Activated naive CD8-positive, alpha-beta T cell (primary cell): ENCODE results near the gene RAB5A.
"Not testable (repeated sequence)": the region's sequence is repeated elsewhere in the genome, so short reads cannot be mapped to it uniquely, and the experiment has no call there.

Experiments used
- H3K27ac Mint-ChIP-seq: one replicate; pipeline ENCODE4 v1.8.0; 2021; ENCODE audit warnings: mixed read lengths
- H3K27me3 Mint-ChIP-seq: one replicate; pipeline ENCODE4 v1.8.0; 2021; ENCODE audit warnings: mixed read lengths
- H3K36me3 Mint-ChIP-seq: one replicate; pipeline ENCODE4 v1.8.0; 2021; ENCODE audit warnings: mixed read lengths
- H3K4me1 Mint-ChIP-seq: one replicate; pipeline ENCODE4 v1.8.0; 2021; ENCODE audit warnings: low read depth, mixed read lengths
- H3K4me3 Mint-ChIP-seq: one replicate; pipeline ENCODE4 v1.8.0; 2021; ENCODE audit warnings: mild to moderate bottlenecking, mixed read lengths
- H3K9me3 Mint-ChIP-seq: one replicate; pipeline ENCODE4 v1.8.0; 2021; ENCODE audit warnings: low read depth, mixed read lengths

Gene RAB5A, protein sequence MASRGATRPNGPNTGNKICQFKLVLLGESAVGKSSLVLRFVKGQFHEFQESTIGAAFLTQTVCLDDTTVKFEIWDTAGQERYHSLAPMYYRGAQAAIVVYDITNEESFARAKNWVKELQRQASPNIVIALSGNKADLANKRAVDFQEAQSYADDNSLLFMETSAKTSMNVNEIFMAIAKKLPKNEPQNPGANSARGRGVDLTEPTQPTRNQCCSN

DNA sequence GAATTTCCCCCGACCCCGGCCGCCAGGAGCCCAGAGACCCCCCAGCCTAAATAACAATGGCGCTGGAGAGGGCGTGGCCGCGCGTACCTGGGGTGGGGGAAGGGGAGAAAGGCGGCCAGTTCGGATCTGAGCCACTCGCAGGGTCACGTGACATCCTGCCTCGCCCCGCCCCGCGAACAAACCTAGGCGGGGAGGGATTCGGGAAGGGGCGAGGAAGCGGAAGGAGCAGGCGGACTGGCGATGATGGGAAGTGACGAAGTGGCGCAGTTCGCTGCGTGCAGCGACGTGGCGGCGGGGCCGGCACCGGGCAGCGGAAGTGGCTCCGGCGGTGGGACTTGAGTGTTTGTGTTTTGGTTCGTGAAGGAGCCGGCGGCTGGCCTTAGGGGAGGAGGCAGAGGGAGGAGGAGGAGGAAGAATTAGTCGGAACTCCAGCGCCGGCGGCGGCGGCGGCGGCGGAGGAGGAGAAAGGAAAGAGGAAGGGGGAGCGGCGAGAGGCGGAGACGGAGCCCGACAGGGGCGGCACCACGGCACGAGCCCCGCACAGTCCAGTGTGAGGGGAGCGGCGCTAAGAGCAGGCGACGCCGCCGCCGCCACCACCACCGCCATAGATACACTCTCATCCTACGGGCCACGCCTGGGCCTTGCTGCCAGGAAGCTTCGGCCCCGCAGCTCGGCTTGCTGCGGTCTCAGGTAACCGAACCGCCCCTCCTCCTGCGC, at the start of gene RAB5A:
Gene RAB5A, plus strand, starts transcription at position 266 of the 717 bp plus-strand sequence. CDS start 3,802 bp downstream, outside the sequence.
- Mint-ChIP-seq H3K27me3 (no peaks in the 10 kb centered on the region), H3K4me1 (peaks cover 50% of the 10 kb centered on the region), H3K9me3 (no peaks in the 10 kb centered on the region)

DNA sequence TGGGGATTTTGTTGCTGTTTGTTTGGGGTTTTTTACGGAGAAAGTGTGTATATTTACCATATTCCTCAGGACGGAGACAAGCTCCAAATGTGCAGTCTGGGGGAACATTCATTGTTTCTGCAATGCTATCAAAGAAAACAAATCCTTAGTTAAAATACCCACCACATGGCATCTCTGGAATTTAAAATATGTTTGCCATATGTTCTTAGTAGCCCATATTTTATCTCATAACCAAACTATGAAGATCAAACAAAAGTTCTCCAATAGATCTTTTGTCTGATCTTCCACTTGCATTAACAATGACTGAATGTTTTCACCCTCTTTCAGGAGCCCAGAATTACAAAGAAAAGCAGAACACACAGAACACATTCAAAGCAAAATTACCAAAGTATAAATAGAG, 48.2 kb upstream of the RAB5A start:
- Mint-ChIP-seq H3K9me3 (no peaks in the 10 kb centered on the region), H3K4me3 (no peak overlapping the region), H3K36me3 (no peaks in the 10 kb centered on the region), H3K27ac (no peak overlapping the region), H3K27me3 (no peaks in the 10 kb centered on the region), H3K4me1 (no peaks in the 10 kb centered on the region)

More for the DNA sequence above, at the start of gene RAB5A:
- Mint-ChIP-seq H3K4me3 (peak within 1 kb of the TSS; percentile 95), H3K36me3 (peaks cover 3% of the 10 kb centered on the region), H3K27ac (peak within 1 kb of the TSS; percentile 98)

DNA sequence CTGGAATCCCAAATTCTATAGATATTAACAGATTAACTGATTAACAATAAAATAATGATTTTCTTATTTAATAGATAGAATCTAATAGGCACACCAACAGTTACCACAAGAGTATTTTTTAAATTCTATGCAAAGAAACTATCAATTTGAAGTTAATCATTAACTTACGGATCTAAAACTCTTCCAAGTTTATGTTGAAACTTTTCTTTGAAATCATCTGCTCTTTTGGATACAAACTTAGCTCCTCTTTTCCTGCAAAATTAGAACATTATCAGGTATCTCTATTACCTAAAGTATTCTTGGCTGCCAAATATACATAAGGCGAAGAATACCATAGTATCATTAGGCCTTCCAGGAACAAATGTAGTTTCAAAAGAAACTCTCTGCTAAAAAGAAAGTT, 47.6 kb upstream of the RAB5A start:
- H3K4me1 Mint-ChIP-seq = no peaks in the 10 kb centered on the region
- no peak overlapping the region for H3K27ac Mint-ChIP-seq
- no peaks in the 10 kb centered on the region for H3K36me3 Mint-ChIP-seq
- H3K27me3 Mint-ChIP-seq = no peaks in the 10 kb centered on the region
- H3K4me3 Mint-ChIP-seq = no peak overlapping the region
- H3K9me3 Mint-ChIP-seq = no peaks in the 10 kb centered on the region

DNA sequence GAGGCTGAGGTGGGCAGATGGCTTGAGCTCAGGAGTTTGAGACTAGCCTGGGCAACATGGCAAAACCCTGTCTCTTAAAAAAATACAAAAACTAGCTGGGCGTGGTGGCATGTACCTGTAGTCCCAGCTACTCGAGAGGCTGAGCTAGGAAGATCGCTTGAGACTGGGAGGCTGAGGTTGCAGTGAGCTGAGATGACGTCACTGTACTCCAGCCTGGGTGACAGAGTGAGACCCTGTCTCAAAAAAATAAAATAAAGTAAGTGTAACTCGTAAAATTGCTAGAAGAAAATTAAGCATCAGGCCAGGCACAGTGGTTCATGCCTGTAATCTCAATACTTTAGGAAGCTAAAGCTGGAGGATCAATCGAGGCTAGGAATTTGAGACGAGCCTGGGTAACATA, 47.1 kb upstream of the RAB5A start:
- not testable (repeated sequence) for H3K4me3 Mint-ChIP-seq, H3K9me3 Mint-ChIP-seq, H3K4me1 Mint-ChIP-seq, H3K36me3 Mint-ChIP-seq, H3K27me3 Mint-ChIP-seq, H3K27ac Mint-ChIP-seq

DNA sequence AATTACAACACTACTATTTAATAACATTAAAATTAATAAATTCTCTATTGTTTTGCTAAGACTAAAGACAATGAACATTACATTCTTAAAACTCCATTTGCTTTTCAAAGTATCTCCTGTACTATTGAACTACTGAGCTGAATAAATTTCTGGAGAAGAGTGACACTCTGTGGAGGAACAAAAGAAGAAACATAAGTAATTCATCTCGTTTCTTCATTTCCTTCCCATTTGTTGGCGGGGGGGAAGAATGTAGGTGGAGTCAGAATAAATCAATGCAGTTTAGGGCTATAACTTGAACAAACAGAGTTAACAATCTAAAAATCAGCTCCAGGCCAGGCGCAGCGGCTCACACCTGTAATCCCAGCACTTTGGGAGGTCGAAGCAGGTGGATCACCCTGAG, 45.6 kb upstream of the RAB5A start:
- H3K4me3 Mint-ChIP-seq = no peak overlapping the region
- H3K4me1 Mint-ChIP-seq = no peaks in the 10 kb centered on the region
- H3K9me3 Mint-ChIP-seq = peaks cover 2% of the 10 kb centered on the region
- no peak overlapping the region for H3K27ac Mint-ChIP-seq
- H3K36me3 Mint-ChIP-seq = no peaks in the 10 kb centered on the region
- no peaks in the 10 kb centered on the region for H3K27me3 Mint-ChIP-seq

DNA sequence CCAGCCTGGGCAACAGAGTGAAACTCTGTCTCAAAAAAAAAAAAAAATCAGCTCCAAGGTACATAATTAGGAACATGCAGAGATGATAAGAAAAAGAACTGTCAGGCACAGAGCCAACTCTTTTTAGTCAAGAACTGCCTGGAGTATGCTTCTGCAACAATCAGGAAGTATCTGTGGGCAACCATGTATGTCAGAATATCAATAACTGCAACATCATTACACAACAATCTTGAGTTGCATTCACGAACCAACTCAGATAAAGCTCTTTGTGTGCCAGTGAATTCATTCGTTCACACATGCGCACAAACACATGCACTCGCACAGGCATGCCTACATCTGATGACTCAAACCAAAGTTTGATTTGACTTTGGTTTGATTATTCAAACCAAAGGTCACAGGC, 45.0 kb upstream of the RAB5A start:
- Mint-ChIP-seq H3K27me3 (no peaks in the 10 kb centered on the region), H3K9me3 (peaks cover 4% of the 10 kb centered on the region), H3K36me3 (no peaks in the 10 kb centered on the region), H3K27ac (no peak overlapping the region), H3K4me1 (no peaks in the 10 kb centered on the region), H3K4me3 (no peak overlapping the region)

DNA sequence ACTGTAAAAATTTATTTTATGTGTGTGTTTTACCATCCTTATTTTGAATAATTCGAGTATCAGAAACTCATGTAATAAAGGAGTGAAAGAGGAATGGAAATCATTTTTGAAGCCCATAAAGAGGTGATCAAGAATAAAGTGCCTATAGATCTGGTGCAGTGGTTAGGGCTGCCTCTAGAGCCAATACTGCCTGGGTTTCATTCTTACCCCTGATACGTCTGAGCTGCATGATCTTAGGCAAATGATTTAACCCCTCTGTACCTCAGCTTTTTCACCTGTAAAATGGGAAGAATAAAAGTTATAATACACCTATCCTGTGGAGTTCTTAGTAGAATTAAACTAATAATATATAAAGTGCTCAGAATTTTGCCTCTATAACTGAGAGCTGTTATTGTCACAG, 43.2 kb upstream of the RAB5A start:
- H3K27ac Mint-ChIP-seq = no peak overlapping the region
- no peaks in the 10 kb centered on the region for H3K4me1 Mint-ChIP-seq
- no peaks in the 10 kb centered on the region for H3K27me3 Mint-ChIP-seq
- H3K36me3 Mint-ChIP-seq = no peaks in the 10 kb centered on the region
- H3K9me3 Mint-ChIP-seq = peaks cover 4% of the 10 kb centered on the region
- H3K4me3 Mint-ChIP-seq = no peak overlapping the region

DNA sequence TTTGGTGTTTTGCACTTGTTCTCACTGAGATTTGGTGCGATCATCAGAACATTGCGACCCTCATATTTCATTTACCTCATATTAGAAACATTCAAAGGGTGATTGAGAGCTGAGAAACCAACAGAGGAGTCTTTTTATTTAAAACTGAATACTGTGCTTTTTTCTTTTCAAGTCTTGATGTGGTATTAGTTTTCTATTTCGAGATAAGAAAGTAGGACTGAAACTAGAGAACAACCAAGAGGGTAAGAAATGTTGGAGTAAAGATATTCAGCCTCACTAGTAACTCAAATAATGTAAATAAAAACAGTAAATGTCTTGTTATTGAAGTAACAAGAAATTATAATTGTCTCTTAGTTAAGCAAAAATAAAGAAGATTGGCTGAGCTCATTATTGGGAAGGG, 39.4 kb upstream of the RAB5A start:
- peaks cover 6% of the 10 kb centered on the region for H3K36me3 Mint-ChIP-seq
- H3K27ac Mint-ChIP-seq = no peak overlapping the region
- no peaks in the 10 kb centered on the region for H3K27me3 Mint-ChIP-seq
- peaks cover 8% of the 10 kb centered on the region for H3K9me3 Mint-ChIP-seq
- H3K4me3 Mint-ChIP-seq = no peak overlapping the region
- no peaks in the 10 kb centered on the region for H3K4me1 Mint-ChIP-seq

DNA sequence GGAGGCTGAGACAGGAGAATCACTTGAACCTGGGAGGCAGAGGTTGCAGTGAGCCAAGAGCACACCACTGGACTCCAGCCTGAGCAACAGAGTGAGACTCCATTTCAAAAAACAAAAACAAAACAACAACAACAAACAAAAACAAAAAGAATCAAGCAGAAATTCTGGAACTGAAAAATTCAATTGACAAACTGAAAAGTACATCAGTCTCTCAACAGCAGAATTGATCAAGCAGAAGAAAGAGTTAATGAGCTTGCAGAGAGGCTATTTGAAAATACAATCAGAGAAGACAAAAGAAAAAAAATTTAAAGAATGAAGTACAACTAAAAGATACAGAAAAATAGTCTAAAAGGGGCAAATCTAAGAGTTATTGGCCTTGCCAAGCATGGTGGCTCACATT, 35.4 kb upstream of the RAB5A start:
- Mint-ChIP-seq H3K9me3 (peaks cover 9% of the 10 kb centered on the region), H3K27ac (no peak overlapping the region), H3K36me3 (peaks cover 9% of the 10 kb centered on the region), H3K4me3 (no peak overlapping the region), H3K27me3 (no peaks in the 10 kb centered on the region), H3K4me1 (no peaks in the 10 kb centered on the region)

DNA sequence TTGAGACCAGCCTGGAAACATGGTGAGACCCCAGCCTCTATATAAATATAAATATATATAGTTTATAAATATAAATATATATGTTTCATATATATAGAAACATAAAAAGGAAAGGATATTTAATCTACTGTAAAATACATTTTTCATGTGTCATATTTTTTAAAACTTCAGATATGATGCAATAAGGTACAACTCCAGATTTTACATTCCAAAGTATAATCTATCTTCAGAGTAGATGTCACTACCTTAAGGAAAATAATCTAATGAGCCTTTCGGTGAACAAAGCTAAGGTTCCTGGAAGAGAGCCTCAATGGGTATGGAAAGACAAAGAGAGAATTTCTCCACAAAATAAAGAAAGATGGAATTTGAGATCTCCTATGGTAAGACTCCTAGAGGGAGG, 29.7 kb upstream of the RAB5A start:
- peaks cover 4% of the 10 kb centered on the region for H3K9me3 Mint-ChIP-seq
- H3K27ac Mint-ChIP-seq = no peak overlapping the region
- H3K36me3 Mint-ChIP-seq = peaks cover 2% of the 10 kb centered on the region
- H3K4me3 Mint-ChIP-seq = no peak overlapping the region
- no peaks in the 10 kb centered on the region for H3K27me3 Mint-ChIP-seq
- no peaks in the 10 kb centered on the region for H3K4me1 Mint-ChIP-seq

DNA sequence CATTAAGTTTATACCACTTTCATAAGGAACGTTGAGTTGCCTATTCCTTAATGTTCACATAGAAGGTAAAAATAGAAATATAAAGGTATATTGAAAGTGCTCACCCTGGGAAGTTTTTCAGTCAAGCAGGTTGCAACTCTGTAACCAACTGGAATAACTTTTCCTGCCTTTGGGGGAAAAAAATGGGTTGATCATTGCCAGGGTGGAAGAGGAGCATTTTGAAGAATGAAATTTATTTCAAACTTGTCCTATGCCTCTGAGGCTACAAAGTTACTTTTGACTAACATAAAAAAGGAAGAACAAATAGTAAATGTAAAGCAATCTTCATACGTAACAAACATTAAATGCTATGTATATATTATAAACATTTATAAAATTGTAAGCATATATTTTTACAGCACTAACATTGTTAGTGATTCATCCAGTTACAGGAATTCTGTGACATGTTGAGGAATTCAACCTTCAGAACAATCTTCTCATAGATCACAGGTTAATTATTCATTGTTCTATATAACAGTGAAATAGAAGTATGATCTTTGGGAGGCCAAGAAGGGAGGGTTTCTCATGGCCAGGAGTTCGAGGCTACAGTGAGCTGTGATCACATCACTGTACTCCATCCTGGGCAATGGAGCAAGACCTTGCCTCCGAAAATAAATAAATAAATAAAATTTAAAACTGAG, 26.4 kb upstream of the RAB5A start:
- Mint-ChIP-seq H3K4me1 (no peaks in the 10 kb centered on the region), H3K36me3 (no peaks in the 10 kb centered on the region), H3K27me3 (no peaks in the 10 kb centered on the region), H3K4me3 (no peak overlapping the region), H3K27ac (no peak overlapping the region), H3K9me3 (no peaks in the 10 kb centered on the region)

DNA sequence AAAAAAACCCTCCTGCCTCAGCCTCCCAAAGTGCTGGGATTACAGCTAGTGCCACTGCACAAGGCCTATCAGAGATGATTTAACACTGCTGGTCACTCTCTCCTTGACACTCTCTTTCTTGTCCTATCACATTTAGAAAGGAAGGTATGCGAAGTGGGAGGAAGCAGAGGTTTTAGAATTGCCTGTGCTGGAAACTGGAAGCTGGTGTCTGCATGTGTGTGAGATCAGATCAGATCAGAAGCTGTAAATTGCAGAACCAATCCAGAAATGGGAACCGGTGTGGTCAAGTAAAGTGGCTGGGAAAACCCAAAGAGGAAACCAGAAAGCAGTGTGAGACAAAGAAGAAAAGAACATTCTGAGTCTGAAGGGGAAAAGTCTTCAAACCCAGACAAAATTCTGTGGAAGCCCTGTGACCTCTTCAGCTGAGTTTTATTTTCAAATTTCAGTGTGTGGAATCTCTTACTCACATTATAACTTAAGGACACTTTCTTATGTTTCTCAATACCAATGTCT, 15.7 kb upstream of the RAB5A start:
- Mint-ChIP-seq H3K36me3 (peaks cover 3% of the 10 kb centered on the region), H3K4me3 (no peak overlapping the region), H3K9me3 (no peaks in the 10 kb centered on the region), H3K27ac (peak overlapping the region; percentile 84), H3K27me3 (peaks cover 9% of the 10 kb centered on the region), H3K4me1 (peaks cover 18% of the 10 kb centered on the region)

DNA sequence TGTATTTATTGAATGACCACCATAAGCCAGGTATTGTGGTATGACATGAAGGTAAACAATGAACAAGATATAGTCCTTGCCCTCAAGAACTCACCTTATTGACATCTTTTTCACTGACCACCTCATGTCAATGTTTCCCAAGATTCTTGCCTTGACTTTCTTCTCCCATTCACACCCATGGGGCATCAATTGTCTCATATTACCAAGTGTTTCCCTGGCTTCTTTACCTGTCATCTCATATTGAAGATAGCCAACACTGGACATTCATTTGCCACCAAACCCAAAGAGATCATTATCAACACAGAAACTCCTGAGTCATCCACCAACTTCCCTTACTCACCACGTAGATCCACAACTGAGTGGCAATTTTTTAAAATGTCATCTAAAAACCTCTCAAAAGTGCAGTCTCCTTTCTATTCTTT, 15.1 kb upstream of the RAB5A start:
- peaks cover 9% of the 10 kb centered on the region for H3K27me3 Mint-ChIP-seq
- H3K36me3 Mint-ChIP-seq = peaks cover 3% of the 10 kb centered on the region
- H3K4me1 Mint-ChIP-seq = peaks cover 18% of the 10 kb centered on the region
- H3K9me3 Mint-ChIP-seq = no peaks in the 10 kb centered on the region
- peak overlapping the region; percentile 20 for H3K4me3 Mint-ChIP-seq
- peak overlapping the region; percentile 84 for H3K27ac Mint-ChIP-seq

DNA sequence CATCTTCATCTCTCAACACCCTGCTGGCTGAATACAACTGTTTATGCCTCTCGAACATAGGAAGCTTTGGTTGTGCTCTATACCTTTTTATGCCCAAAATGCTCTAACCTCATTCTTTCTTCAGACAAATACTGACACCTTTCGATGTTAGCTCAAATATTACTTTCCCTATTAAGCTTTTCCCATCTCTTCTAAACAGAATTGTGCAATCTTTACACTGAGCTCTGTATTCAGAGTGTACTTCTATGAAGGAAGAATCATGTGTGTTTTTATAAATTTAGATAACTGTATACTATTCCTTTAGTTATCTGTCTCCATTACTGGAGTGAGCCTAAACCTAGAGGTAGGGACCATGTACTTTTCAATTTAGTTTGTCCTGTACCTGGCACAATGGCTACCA, 14.5 kb upstream of the RAB5A start:
- peaks cover 3% of the 10 kb centered on the region for H3K36me3 Mint-ChIP-seq
- peaks cover 9% of the 10 kb centered on the region for H3K27me3 Mint-ChIP-seq
- no peak overlapping the region for H3K4me3 Mint-ChIP-seq
- H3K4me1 Mint-ChIP-seq = peaks cover 21% of the 10 kb centered on the region
- H3K9me3 Mint-ChIP-seq = no peaks in the 10 kb centered on the region
- peak overlapping the region; percentile 84 for H3K27ac Mint-ChIP-seq

DNA sequence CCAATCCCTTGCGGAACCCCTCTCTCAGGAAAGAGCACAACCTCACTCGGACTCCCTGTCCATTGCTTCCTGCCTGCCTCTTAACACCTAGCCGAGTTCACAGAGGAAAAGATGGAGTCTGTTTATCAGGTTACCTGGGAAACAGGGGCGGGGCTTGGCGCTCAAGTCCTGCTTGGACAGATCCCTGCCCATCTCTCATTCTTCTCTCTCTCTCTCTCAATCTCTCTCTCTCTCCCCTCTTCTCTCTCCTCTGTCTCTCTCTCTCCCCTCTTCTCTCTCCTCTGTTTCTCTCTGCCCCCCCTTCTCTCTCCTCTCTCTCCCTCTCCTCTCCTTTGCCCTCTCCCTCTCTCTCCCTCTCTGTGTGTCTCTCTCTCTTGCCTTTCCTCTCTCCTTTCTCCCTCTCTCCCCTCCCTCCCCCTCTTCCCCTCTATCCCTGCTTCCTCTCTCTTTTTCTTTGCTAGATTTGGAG, 12.8 kb upstream of the RAB5A start, which contains the start of gene EFHB:
Gene EFHB, minus strand, starts transcription at position 120 of the 469 bp plus-strand sequence. CDS start 199 bp downstream, outside the sequence.
- H3K9me3 Mint-ChIP-seq = no peaks in the 10 kb centered on the region
- H3K27ac Mint-ChIP-seq = peak within 1 kb of the TSS; percentile 48
- peaks cover 3% of the 10 kb centered on the region for H3K36me3 Mint-ChIP-seq
- H3K4me3 Mint-ChIP-seq = no peak within 1 kb of the TSS
- H3K27me3 Mint-ChIP-seq = peaks cover 9% of the 10 kb centered on the region
- peaks cover 24% of the 10 kb centered on the region for H3K4me1 Mint-ChIP-seq
